Keratinocyte (primary cell): ENCODE results near the gene PFKFB3.

Experiments
- EZH2 ChIP-seq: IDR thresholded peaks from one replicate; pipeline ENCODE4 v1.6.1; 2012; ENCODE audit warnings: inconsistent platforms, mild to moderate bottlenecking, low read length, moderate library complexity
- TF ChIP-seq, protein P1 (sequence below), 3 experiments: IDR thresholded peaks in 1 of 3; conservative IDR thresholded peaks in 1 of 3; optimal IDR thresholded peaks in 1 of 3; 2 replicates in 2 of 3; 3 replicates in 1 of 3; pipeline versions ENCODE3 to v1.5.1; 2011; ENCODE audit warnings: low read length in 3 of 3, mild to moderate bottlenecking in 3 of 3, moderate library complexity in 2 of 3, control low read depth in 1 of 3, inconsistent platforms in 1 of 3; ENCODE audit not compliant: insufficient read depth in 2 of 3; ENCODE audit errors: extremely low read depth in 1 of 3

DNA sequence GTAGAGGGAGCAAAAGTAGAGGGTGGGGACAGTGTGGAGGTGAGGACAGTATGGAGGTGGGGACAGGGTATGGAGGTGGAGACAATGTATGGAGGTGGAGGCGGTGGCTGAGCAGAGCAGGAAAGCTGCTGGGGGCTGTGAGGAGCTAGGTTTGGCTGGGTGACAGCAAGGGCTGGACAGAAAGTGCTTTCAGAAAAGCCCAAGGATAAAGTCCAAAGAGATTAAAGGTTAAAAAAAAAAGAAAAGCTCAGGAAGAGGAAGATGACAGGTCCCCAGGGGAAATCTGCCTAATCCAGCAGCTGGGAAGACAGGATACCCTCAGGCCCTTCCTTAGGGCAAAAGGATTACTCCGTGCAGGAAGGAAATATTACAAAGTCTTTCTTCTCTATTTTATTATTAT lies 32.1 kb upstream of the PFKFB3 start:
- TF ChIP-seq, protein P1, sequence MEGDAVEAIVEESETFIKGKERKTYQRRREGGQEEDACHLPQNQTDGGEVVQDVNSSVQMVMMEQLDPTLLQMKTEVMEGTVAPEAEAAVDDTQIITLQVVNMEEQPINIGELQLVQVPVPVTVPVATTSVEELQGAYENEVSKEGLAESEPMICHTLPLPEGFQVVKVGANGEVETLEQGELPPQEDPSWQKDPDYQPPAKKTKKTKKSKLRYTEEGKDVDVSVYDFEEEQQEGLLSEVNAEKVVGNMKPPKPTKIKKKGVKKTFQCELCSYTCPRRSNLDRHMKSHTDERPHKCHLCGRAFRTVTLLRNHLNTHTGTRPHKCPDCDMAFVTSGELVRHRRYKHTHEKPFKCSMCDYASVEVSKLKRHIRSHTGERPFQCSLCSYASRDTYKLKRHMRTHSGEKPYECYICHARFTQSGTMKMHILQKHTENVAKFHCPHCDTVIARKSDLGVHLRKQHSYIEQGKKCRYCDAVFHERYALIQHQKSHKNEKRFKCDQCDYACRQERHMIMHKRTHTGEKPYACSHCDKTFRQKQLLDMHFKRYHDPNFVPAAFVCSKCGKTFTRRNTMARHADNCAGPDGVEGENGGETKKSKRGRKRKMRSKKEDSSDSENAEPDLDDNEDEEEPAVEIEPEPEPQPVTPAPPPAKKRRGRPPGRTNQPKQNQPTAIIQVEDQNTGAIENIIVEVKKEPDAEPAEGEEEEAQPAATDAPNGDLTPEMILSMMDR (optimal IDR thresholded peaks at IDR 0.05 in 1 of 3, IDR thresholded peaks at IDR 0.05 in 1 of 3, conservative IDR thresholded peaks at IDR 0.05 in 1 of 3; ENCODE audit: extremely low read depth in 1 of 3, insufficient read depth in 2 of 3, low read length in 3 of 3), result no peak
- no peak for TF ChIP-seq EZH2
